SK-N-MC (cell line): ENCODE measurements around the gene TBC1D17.
"Not testable (repeated sequence)": the region's sequence is repeated elsewhere in the genome, so short reads cannot be mapped to it uniquely, and the experiment has no call there.

Experiments used
- DNase-seq: peaks from one replicate; pipeline ENCODE4 v3.0.0-alpha.2; 2011; ENCODE audit warnings: low read depth, low spot score
- H3K27ac ChIP-seq: fragments of 200-600 bp; sonication (generic); 2 replicates; pipeline ENCODE4 v1.5.1; 2016; ENCODE audit warnings: mixed run types
- H3K36me3 ChIP-seq: fragments of 200-600 bp; sonication (generic); 2 replicates; pipeline ENCODE4 v1.6.1; 2017; ENCODE audit warnings: antibody characterized with exemption, low read length, mixed read lengths; ENCODE audit not compliant: insufficient read depth
- H3K4me3 ChIP-seq: fragments of 200-600 bp; sonication (generic); 2 replicates; pipeline ENCODE4 v1.5.1; 2016
- H3K9ac ChIP-seq: fragments of 200-600 bp; sonication (generic); 2 replicates; pipeline ENCODE4 v1.8.0; 2017; ENCODE audit warnings: mixed run types, mixed read lengths; ENCODE audit not compliant: insufficient read length
- H3K9me3 ChIP-seq: fragments of 200-600 bp; sonication (generic); 2 replicates; pipeline ENCODE4 v1.6.1; 2017; ENCODE audit warnings: low read depth, mild to moderate bottlenecking, antibody characterized with exemption, low read length, moderate library complexity, mixed read lengths
- EZH2 ChIP-seq: fragments of 200-600 bp; sonication (generic); IDR thresholded peaks from one replicate; pipeline ENCODE4 v1.6.1; 2017; ENCODE audit warnings: antibody characterized with exemption
- FOXP2 ChIP-seq: optimal IDR thresholded peaks from 2 replicates; pipeline ENCODE3; 2011; ENCODE audit warnings: mild to moderate bottlenecking, moderate library complexity; ENCODE audit not compliant: insufficient read depth; ENCODE audit errors: extremely low read length, control extremely low read depth
- POLR2AphosphoS5 ChIP-seq: IDR thresholded peaks from 2 replicates; pipeline ENCODE4 v1.6.1; 2012; ENCODE audit warnings: mild to moderate bottlenecking, low read depth, low read length, borderline replicate concordance

Gene TBC1D17

GRCh38 chr19:49920624-49921363 is 43.3 kb downstream of the TBC1D17 start:
- Histone ChIP-seq H3K27ac (no peak overlapping the region), H3K4me3 (no peak overlapping the region), H3K9me3 (no peaks in the 10 kb centered on the region), H3K36me3 (peaks cover 85% of the 10 kb centered on the region), H3K9ac (no peak overlapping the region)
- no peak for TF ChIP-seq POLR2AphosphoS5
- DNase-seq = no peak

- Histone ChIP-seq H3K9ac (no peak overlapping the region), H3K36me3 (peaks cover 87% of the 10 kb centered on the region), H3K4me3 (no peak overlapping the region), H3K9me3 (no peaks in the 10 kb centered on the region), H3K27ac (peak overlapping the region; percentile 95)
- no peak for DNase-seq
- TF ChIP-seq EZH2 (no peak), FOXP2 (no peak), POLR2AphosphoS5 (no peak)
These were observed 44.6 kb downstream of the TBC1D17 start for GRCh38 chr19:49921871-49922795.

GRCh38 chr19:49923055-49924003 is 45.8 kb downstream of the TBC1D17 start:
- no peak overlapping the region; the same call in 1 of the 2 replicates for H3K4me3 ChIP-seq
- peak overlapping the region; percentile 95 for H3K27ac ChIP-seq
- DNase-seq = no peak
- TF ChIP-seq POLR2AphosphoS5 = no peak
- TF ChIP-seq FOXP2 = no peak
- TF ChIP-seq EZH2 = no peak
- H3K9ac ChIP-seq = peak overlapping the region; percentile 68
- no peaks in the 10 kb centered on the region for H3K9me3 ChIP-seq
- H3K36me3 ChIP-seq = peaks cover 84% of the 10 kb centered on the region

- peaks cover 81% of the 10 kb centered on the region for H3K36me3 ChIP-seq
- peak overlapping the region; percentile 44 for H3K4me3 ChIP-seq
- H3K27ac ChIP-seq = peak overlapping the region; percentile 95
- H3K9ac ChIP-seq = peak overlapping the region; percentile 68
- no peaks in the 10 kb centered on the region for H3K9me3 ChIP-seq
- TF ChIP-seq FOXP2 (no peak), EZH2 (no peak), POLR2AphosphoS5 (no peak; the same call in 1 of the 2 replicates)
- no peak for DNase-seq
These were observed 46.7 kb downstream of the TBC1D17 start for GRCh38 chr19:49924004-49924880.

- peak overlapping the region; percentile 44 for H3K4me3 ChIP-seq
- DNase-seq, H3K9me3 ChIP-seq: not testable (repeated sequence)
- peak overlapping the region; percentile 95 for H3K27ac ChIP-seq
- peaks cover 86% of the 10 kb centered on the region for H3K36me3 ChIP-seq
- peak overlapping the region; percentile 68 for H3K9ac ChIP-seq
These were observed 47.3 kb downstream of the TBC1D17 start for GRCh38 chr19:49924881-49925210.

GRCh38 chr19:49925486-49925885 is 48.0 kb downstream of the TBC1D17 start:
- DNase-seq = no peak
- Histone ChIP-seq H3K27ac (peak overlapping the region; percentile 95; the same call in 1 of the 2 replicates), H3K9me3 (no peaks in the 10 kb centered on the region), H3K36me3 (peaks cover 89% of the 10 kb centered on the region), H3K4me3 (no peak overlapping the region), H3K9ac (no peak overlapping the region)
- TF ChIP-seq POLR2AphosphoS5 (no peak), FOXP2 (no peak), EZH2 (no peak)

GRCh38 chr19:49926515-49926914 is 49.0 kb downstream of the TBC1D17 start:
- Histone ChIP-seq H3K9ac (no peak overlapping the region), H3K9me3 (no peaks in the 10 kb centered on the region), H3K36me3 (peaks cover 89% of the 10 kb centered on the region), H3K27ac (no peak overlapping the region), H3K4me3 (no peak overlapping the region)
- DNase-seq = no peak
- TF ChIP-seq FOXP2 (no peak), EZH2 (no peak), POLR2AphosphoS5 (no peak)
